HCT116 (cell line): ENCODE measurements around the gene ELOF1. TPM values are rescaled to one million over a fixed set of nuclear protein-coding genes. Genes with fewer than 3 reads are reported as not detected.
"Not testable (repeated sequence)": the region's sequence is repeated elsewhere in the genome, so short reads cannot be mapped to it uniquely, and the experiment has no call there.

Experiments
- ATAC-seq: fragments of 200-7000 bp; cut with Tn5 transposase; 2 replicates; pipeline ENCODE4 v1.9.1; 2020; ENCODE audit warnings: mild to moderate bottlenecking, moderate library complexity
- BruUV-seq: library from RNA; stranded (reverse); fragments of 400-500 nt; replicated peaks from 2 replicates; lab custom pipeline; 2021; lab: Mats Ljungman, UMichigan
- CTCF ChIA-PET: fragments of 300-600 bp; sonication (Branson Sonifier 250); formaldehyde crosslinking; loops from one replicate; lab custom pipeline; 2021; ENCODE audit warnings: antibody characterized with exemption; lab: Charles Lee
- POLR2A ChIA-PET: fragments of 300-600, 350-600 bp; sonication (Branson Sonifier 250); formaldehyde crosslinking; loops from one replicate; lab custom pipeline; 2021; ENCODE audit warnings: antibody characterized with exemption; lab: Charles Lee
- RAD21 ChIA-PET, 2 experiments: fragments of 300-600 bp; sonication (Branson Sonifier 250); formaldehyde crosslinking; loops; one replicate each; lab custom pipeline; 2023; ENCODE audit warnings: low total read pairs in 2 of 2; ENCODE audit not compliant: uncharacterized antibody in 2 of 2, unreplicated experiment in 2 of 2, low non-redundant PET in 1 of 2; lab: Charles Lee
- DNase-seq: peaks from one replicate; pipeline ENCODE4 v3.0.0-alpha.2; 2010; ENCODE audit warnings: low read depth, low spot score
- H2AFZ ChIP-seq: fragments of 200-600 bp; shearing (Covaris generic), sonication (generic); 2 replicates; pipeline ENCODE4 v1.6.1; 2017; ENCODE audit warnings: low read depth, mixed run types, mixed read lengths, antibody characterized with exemption, low read length; ENCODE audit not compliant: poor library complexity, severe bottlenecking
- H3K27ac ChIP-seq: 2 replicates; pipeline ENCODE4 v1.5.1; 2012; ENCODE audit warnings: low read depth, low read length
- H3K27me3 ChIP-seq: fragments of 200-600 bp; sonication (generic); 2 replicates; pipeline ENCODE4 v1.6.1; 2016; ENCODE audit warnings: mixed run types, low read length, mixed read lengths; ENCODE audit not compliant: insufficient read depth
- H3K36me3 ChIP-seq, 2 experiments: fragments of 200-500 bp in 1 of 2; fragments of 200-600 bp in 1 of 2; sonication (Bioruptor generic) in 1 of 2; sonication (generic) in 1 of 2; 2 replicates each; pipeline versions ENCODE4 v1.5.1 to v1.6.1; 2014 to 2016; ENCODE audit warnings: low read length in 2 of 2, inconsistent platforms in 1 of 2, mixed read lengths in 1 of 2, mixed run types in 1 of 2; ENCODE audit not compliant: insufficient read depth in 2 of 2, control insufficient read depth in 1 of 2
- H3K4me1 ChIP-seq, 2 experiments: fragments of 200-600 bp in 1 of 2; sonication (generic) in 1 of 2; 2 replicates each; pipeline versions ENCODE4 v1.5.1 to v1.6.1; 2012 to 2017; ENCODE audit warnings: low read length in 2 of 2, inconsistent platforms in 1 of 2, mild to moderate bottlenecking in 1 of 2, mixed read lengths in 1 of 2, mixed run types in 1 of 2, moderate library complexity in 1 of 2; ENCODE audit not compliant: insufficient read depth in 2 of 2, control insufficient read depth in 1 of 2
- H3K4me2 ChIP-seq: fragments of 200-600 bp; sonication (generic); 2 replicates; pipeline ENCODE4 v1.6.1; 2017; ENCODE audit warnings: mixed run types, low read length, mixed read lengths
- H3K4me3 ChIP-seq, 2 experiments: fragments of 200-600 bp in 1 of 2; sonication (generic) in 1 of 2; replicated peaks in 1 of 2; 2 replicates each; pipeline ENCODE4 v1.5.1; 2011 to 2016; ENCODE audit warnings: low read length in 2 of 2, control low read depth in 1 of 2, low read depth in 1 of 2, mild to moderate bottlenecking in 1 of 2, mixed read lengths in 1 of 2, mixed run types in 1 of 2
- H3K79me2 ChIP-seq: fragments of 200-600 bp; sonication (generic); 2 replicates; pipeline ENCODE4 v1.6.1; 2017; ENCODE audit warnings: mild to moderate bottlenecking, mixed run types, low read length, moderate library complexity, mixed read lengths; ENCODE audit not compliant: insufficient read depth
- H3K9ac ChIP-seq: fragments of 200-600 bp; sonication (generic); 2 replicates; pipeline ENCODE4 v1.6.1; 2016; ENCODE audit warnings: low read length, mixed read lengths
- H3K9me2 ChIP-seq: fragments of 200-600 bp; sonication (generic), shearing (Covaris generic); 2 replicates; pipeline ENCODE4 v1.6.1; 2017; ENCODE audit warnings: mixed run types, mild to moderate bottlenecking, moderate library complexity; ENCODE audit not compliant: insufficient read depth
- H3K9me3 ChIP-seq, 2 experiments: fragments of 200-500 bp in 1 of 2; fragments of 200-600 bp in 1 of 2; sonication (Bioruptor generic) in 1 of 2; sonication (generic) in 1 of 2; 2 replicates each; pipeline ENCODE4 v1.6.1; 2014 to 2017; ENCODE audit warnings: low read length in 2 of 2, mixed read lengths in 2 of 2, inconsistent platforms in 1 of 2, low read depth in 1 of 2, mild to moderate bottlenecking in 1 of 2, mixed run types in 1 of 2, moderate library complexity in 1 of 2; ENCODE audit not compliant: control insufficient read depth in 1 of 2, insufficient read depth in 1 of 2
- H4K20me1 ChIP-seq: fragments of 200-600 bp; sonication (generic), shearing (Covaris generic); 2 replicates; pipeline ENCODE4 v1.6.1; 2017; ENCODE audit warnings: mixed run types, mild to moderate bottlenecking, moderate library complexity; ENCODE audit not compliant: insufficient read depth
- CBX3 ChIP-seq: IDR thresholded peaks from 2 replicates; pipeline ENCODE4 v1.6.1; 2012; ENCODE audit warnings: low read depth
- ELF1 ChIP-seq: IDR thresholded peaks from 2 replicates; pipeline ENCODE4 v1.6.1; 2012; ENCODE audit warnings: low read depth, borderline replicate concordance
- JUND ChIP-seq: IDR thresholded peaks from 2 replicates; pipeline ENCODE4 v1.6.1; 2012
- MAX ChIP-seq: IDR thresholded peaks from 2 replicates; pipeline ENCODE4 v1.6.1; 2012
- POLR2A ChIP-seq: IDR thresholded peaks from 2 replicates; pipeline ENCODE4 v1.7.0; 2011; ENCODE audit warnings: borderline replicate concordance; ENCODE audit not compliant: insufficient read depth, insufficient read length; ENCODE audit errors: extremely low read depth
- RAD21 ChIP-seq: IDR thresholded peaks from 2 replicates; pipeline ENCODE4 v1.6.1; 2012; ENCODE audit warnings: low read depth, mild to moderate bottlenecking
- SP1 ChIP-seq: IDR thresholded peaks from 2 replicates; pipeline ENCODE4 v1.6.1; 2012; ENCODE audit warnings: low read depth
- TCF7L2 ChIP-seq: IDR thresholded peaks from 2 replicates; pipeline ENCODE4 v1.7.0; 2011; ENCODE audit warnings: borderline replicate concordance, inconsistent platforms; ENCODE audit not compliant: insufficient read depth, insufficient read length; ENCODE audit errors: extremely low read depth
- ZNF274 ChIP-seq: fragments of 200-500 bp; sonication (Bioruptor generic); IDR thresholded peaks from 2 replicates; pipeline ENCODE4 v1.6.1; 2014; ENCODE audit warnings: mild to moderate bottlenecking, low read depth, low read length, inconsistent platforms
- intact Hi-C: fragments of 100-400 bp; cut with micrococcal nuclease; formaldehyde crosslinking; loops from 2 replicates; pipeline ENCODE4 v1.10.0; 2022
- total RNA-seq: library from RNA; stranded (reverse); gene quantifications from one replicate; pipeline ENCODE4 v1.2.1, GENCODE V29; 2021; ENCODE audit not compliant: unreplicated experiment
- TF ChIP-seq, protein P1 (sequence below): IDR thresholded peaks from 2 replicates; pipeline ENCODE4 v1.6.1; 2011; ENCODE audit warnings: mild to moderate bottlenecking, low read length, moderate library complexity; ENCODE audit not compliant: insufficient replicate concordance; ENCODE audit errors: extremely low read depth

ELOF1 gene
- total RNA-seq, 1 experiment from 2014 or later = 74.5 TPM

DNA sequence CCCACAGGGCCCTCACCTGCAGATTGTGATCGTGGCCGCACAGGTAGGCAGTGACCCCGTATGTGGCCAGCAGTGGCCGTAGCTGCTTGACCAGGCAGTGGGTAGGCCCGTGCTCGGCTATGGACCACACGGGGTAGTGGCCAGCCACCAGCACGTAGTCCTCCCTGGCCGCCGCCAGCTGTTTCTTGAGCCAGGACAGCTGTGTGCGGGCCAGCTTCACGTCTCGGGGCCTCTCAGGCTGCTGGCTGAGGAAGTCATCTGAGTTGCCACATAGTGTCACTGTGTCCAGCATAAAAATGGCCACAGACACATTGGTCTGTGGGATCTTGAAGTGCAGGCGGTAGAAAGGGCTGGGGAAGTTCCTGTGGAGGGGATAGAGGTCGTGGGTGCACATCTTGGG, 17.2 kb upstream of the ELOF1 start:
- no peaks in the 10 kb centered on the region for H3K9me2 ChIP-seq
- H3K79me2 ChIP-seq = no peaks in the 10 kb centered on the region
- H3K9me3 ChIP-seq = no peaks in the 10 kb centered on the region
- ChIA-PET CTCF (no interaction called here), POLR2A (no interaction called here), RAD21 (no interaction called here)
- TF ChIP-seq JUND = no peak
- TF ChIP-seq ZNF274 = no peak
- no peak for TF ChIP-seq RAD21
- TF ChIP-seq, protein P1, sequence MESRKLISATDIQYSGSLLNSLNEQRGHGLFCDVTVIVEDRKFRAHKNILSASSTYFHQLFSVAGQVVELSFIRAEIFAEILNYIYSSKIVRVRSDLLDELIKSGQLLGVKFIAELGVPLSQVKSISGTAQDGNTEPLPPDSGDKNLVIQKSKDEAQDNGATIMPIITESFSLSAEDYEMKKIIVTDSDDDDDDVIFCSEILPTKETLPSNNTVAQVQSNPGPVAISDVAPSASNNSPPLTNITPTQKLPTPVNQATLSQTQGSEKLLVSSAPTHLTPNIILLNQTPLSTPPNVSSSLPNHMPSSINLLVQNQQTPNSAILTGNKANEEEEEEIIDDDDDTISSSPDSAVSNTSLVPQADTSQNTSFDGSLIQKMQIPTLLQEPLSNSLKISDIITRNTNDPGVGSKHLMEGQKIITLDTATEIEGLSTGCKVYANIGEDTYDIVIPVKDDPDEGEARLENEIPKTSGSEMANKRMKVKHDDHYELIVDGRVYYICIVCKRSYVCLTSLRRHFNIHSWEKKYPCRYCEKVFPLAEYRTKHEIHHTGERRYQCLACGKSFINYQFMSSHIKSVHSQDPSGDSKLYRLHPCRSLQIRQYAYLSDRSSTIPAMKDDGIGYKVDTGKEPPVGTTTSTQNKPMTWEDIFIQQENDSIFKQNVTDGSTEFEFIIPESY = no peak
- TF ChIP-seq POLR2A = no peak
- no peak for TF ChIP-seq TCF7L2
- no peak overlapping the region for H3K27ac ChIP-seq
- H3K4me1 ChIP-seq = 0 out of 4 replicates have a peak, but pooled peaks cover 0 to 2% of the 10 kb centered on the region in 2 experiments
- no peak overlapping the region for H3K4me2 ChIP-seq
- no peaks in the 10 kb centered on the region for H3K27me3 ChIP-seq
- H4K20me1 ChIP-seq = no peaks in the 10 kb centered on the region
- no peak overlapping the region for H3K9ac ChIP-seq
- H3K4me3 ChIP-seq = no peak overlapping the region
- no peak for ATAC-seq
- H2AFZ ChIP-seq = no peak overlapping the region
- no peaks in the 10 kb centered on the region for H3K36me3 ChIP-seq
- BruUV-seq = no TSS peak
- DNase-seq = no peak
- intact Hi-C loops = no loop called here

DNA sequence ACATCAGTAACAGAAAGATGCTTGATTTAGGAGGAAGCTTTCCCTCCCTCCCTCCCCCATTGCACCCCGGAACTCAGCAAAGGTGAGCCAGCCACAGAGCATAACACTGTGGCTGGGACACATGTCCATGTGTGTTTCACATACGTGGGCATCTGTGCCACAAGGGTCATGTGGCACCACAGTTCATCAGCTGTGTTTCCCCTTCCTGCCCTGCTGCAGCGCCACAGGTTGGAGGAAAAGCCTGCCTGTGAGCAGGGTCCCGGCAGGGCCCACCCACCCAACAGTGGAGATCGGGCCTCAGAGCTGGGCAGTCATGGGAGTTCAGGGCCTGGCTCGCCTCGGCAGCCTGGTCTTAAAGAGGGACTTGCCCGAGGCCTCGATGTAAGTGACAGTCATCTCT, 15.7 kb upstream of the ELOF1 start:
- ATAC-seq = no peak
- POLR2A ChIA-PET = interaction anchor here (0.8 kb wide), 1 partner anchor 16 kb away, joined by 4 read pairs; the partner anchor contains the start of gene ELOF1
- TF ChIP-seq CBX3 (no peak), ELF1 (no peak), MAX (no peak), SP1 (no peak)
- TF ChIP-seq, all 23 proteins: peak for 0
- RAD21 ChIA-PET = no interaction called here
- Histone ChIP-seq H3K4me2 (no peak overlapping the region), H3K9ac (no peak overlapping the region), H3K9me2 (no peaks in the 10 kb centered on the region), H3K79me2 (no peaks in the 10 kb centered on the region), H3K27ac (no peak overlapping the region), H2AFZ (no peak overlapping the region), H3K9me3 (no peaks in the 10 kb centered on the region), H3K4me3 (no peak overlapping the region), H3K4me1 (no peaks in the 10 kb centered on the region), H4K20me1 (no peaks in the 10 kb centered on the region), H3K27me3 (no peaks in the 10 kb centered on the region), H3K36me3 (no peaks in the 10 kb centered on the region)
- DNase-seq = no peak
- intact Hi-C loops = no loop called here
- CTCF ChIA-PET = no interaction called here
- no TSS peak for BruUV-seq

DNA sequence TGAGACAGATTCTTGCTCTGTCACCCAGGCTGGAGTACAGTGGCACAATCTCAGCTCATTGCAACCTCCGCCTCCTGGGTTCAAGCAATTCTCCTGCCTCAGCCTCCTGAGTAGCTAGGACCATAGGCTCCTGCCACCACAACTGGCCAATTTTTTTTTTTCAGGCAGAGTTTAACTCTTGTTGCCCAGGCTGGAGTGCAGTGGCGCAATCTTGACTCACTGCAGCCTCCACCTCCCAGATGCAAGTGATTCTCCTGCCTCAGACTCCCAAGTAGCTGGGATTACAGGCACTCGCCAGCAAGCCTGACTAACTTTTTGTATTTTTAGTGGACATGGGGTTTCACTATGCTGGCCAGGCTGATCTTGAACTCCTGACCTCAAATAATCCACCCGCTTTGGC, 14.7 kb upstream of the ELOF1 start:
- H3K27ac ChIP-seq, H3K9me2 ChIP-seq, H3K4me1 ChIP-seq, H3K9me3 ChIP-seq, DNase-seq, H2AFZ ChIP-seq, H3K79me2 ChIP-seq, ATAC-seq, CTCF ChIA-PET, H3K36me3 ChIP-seq, BruUV-seq, H3K4me3 ChIP-seq, H3K27me3 ChIP-seq, H3K4me2 ChIP-seq, H4K20me1 ChIP-seq, H3K9ac ChIP-seq: not testable (repeated sequence)
- RAD21 ChIA-PET = interaction anchor here in 1 of 2 experiments (0.6 kb wide), 1 partner anchor 8 kb away, joined by 3 read pairs; no protein-coding TSS in a partner anchor
- POLR2A ChIA-PET = interaction anchor here (1.6 kb wide), 1 partner anchor 15 kb away, joined by 3 read pairs; the partner anchor contains the start of gene ELOF1
- intact Hi-C loops = loop anchor here (1.0 kb wide), 1 partner anchor 18 kb away; no protein-coding TSS in a partner anchor
